Measurements from ENCODE around the gene RNF207.
A peak's percentile ranks its signal among the peaks of the same experiment; 100 is the strongest.

The RNF207 gene

DNA sequence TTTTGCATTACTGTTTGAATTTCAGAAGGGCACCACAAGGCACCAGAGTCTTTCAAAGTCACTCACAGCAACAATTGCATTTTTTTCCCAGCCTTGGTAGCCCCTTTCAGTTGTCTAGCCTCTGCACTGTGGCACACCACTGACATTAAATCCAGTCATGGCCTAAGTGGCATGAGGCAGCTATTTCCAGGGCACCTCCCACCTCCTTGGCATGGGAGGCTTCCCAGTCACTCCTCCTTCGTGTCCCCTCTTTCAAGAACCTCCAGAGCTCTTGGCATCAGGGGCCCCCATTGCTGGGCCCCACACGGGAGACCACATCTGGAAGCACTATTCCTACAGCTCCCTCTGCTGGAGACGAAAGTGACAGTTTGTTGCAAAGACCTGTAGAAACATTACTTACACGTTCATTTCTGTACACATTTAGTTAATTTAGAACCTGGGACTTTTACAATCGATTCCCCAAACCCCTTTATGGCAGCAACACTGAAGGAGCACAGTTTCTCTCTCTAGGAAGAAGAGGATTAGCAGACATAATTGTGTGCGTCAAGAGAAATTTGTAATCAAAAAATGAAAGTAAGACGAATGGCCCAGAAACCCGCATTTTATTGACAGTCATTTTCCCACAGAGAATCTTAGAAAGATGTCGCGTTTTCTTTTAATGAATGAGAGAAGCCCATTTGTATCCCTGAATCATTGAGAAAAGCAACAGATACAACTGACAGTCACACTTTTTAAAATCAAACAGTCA lies 20.1 kb upstream of the RNF207 start (continued):
- TF ChIP-seq ZNF692 (tag by site-specific recombination; IDR thresholded peaks at IDR 0.05) (peak; percentile 97), ELK4 (IDR thresholded peaks at IDR 0.05; ENCODE audit: borderline replicate concordance, low read depth, low read length) (no peak), SCRT2 (tag by site-specific recombination; IDR thresholded peaks at IDR 0.05) (peak; percentile 65), PRDM1 (tag by site-specific recombination; IDR thresholded peaks at IDR 0.05) (0 out of 2 replicates have a peak, but pooled peaks have one; percentile 43), ZNF138 (tag by site-specific recombination; IDR thresholded peaks at IDR 0.05; ENCODE audit: borderline replicate concordance) (no peak), YY1 (tag by site-specific recombination; IDR thresholded peaks at IDR 0.05) (no peak)

DNA sequence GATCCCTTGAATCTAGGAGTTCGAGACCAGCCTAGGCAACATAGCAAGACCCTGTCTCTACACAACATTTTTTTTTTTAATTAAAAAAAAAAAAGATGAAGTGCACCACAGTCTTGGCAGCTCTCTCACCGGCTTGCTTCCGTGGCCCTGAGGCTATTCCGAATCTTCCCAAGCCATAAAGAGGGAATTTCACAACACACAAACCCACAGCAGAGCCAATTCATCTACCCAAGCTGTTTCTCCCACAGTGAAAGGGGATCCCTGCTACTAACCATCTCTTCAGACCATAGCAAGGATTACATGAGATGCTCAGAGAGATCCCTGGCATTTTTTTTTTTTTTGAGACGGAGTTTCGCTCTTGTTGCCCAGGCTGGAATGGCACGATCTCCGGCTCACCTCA lies 17.5 kb upstream of the RNF207 start:
- POLR2A ChIA-PET = interaction anchor here (0.8 kb wide), 1 partner anchor 50 kb away, joined by 3 read pairs; no protein-coding TSS in a partner anchor
- H3K9me3 ChIP-seq (ENCODE audit: control insufficient read depth, insufficient read depth, low read depth, low read length) = no peaks in the 10 kb centered on the region
- H3K36me3 ChIP-seq (ENCODE audit: control insufficient read depth in 2 of 2, insufficient read depth in 1 of 2, low read length in 2 of 2) = peaks cover 43 to 88% of the 10 kb centered on the region in 2 experiments
- H3K4me1 ChIP-seq (ENCODE audit: control insufficient read depth, insufficient read depth, low read length) = no peaks in the 10 kb centered on the region
- H3K27ac ChIP-seq (ENCODE audit: extremely low read depth, low read depth, low read length) = no peak overlapping the region
- H3K4me3 ChIP-seq (ENCODE audit: low read depth, low read length) = no peak overlapping the region
- CTCF ChIA-PET = interaction anchor here (0.6 to 1.6 kb wide), 7 partner anchors 11 to 390 kb away, joined by 3 to 7 read pairs (median 4); no protein-coding TSS in a partner anchor
- TF ChIP-seq, protein P1, sequence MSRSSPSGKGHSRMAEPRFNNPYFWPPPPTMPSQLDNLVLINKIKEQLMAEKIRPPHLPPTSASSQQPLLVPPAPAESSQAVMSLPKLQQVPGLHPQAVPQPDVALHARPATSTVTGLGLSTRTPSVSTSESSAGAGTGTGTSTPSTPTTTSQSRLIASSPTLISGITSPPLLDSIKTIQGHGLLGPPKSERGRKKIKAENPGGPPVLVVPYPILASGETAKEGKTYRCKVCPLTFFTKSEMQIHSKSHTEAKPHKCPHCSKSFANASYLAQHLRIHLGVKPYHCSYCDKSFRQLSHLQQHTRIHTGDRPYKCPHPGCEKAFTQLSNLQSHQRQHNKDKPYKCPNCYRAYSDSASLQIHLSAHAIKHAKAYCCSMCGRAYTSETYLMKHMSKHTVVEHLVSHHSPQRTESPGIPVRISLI (tag by site-specific recombination; IDR thresholded peaks at IDR 0.05) = 0 out of 2 replicates have a peak, but pooled peaks have one; percentile 33
- TF ChIP-seq ZNF133 (tag by site-specific recombination; IDR thresholded peaks at IDR 0.05) = no peak

- Histone ChIP-seq H3K36me3 (ENCODE audit: control insufficient read depth in 2 of 2, insufficient read depth in 1 of 2, low read length in 2 of 2) (peaks cover 74 to 97% of the 10 kb centered on the region in 2 experiments), H3K4me1 (ENCODE audit: control insufficient read depth, insufficient read depth, low read length) (no peaks in the 10 kb centered on the region), H3K4me3 (ENCODE audit: low read depth, low read length) (no peak overlapping the region), H3K27ac (ENCODE audit: extremely low read depth, low read depth, low read length) (no peak overlapping the region), H3K9me3 (ENCODE audit: control insufficient read depth, insufficient read depth, low read depth, low read length) (no peaks in the 10 kb centered on the region)
- ChIA-PET CTCF (interaction anchor here (0.6 to 0.8 kb wide), 2 partner anchors 13 to 86 kb away, joined by 3 to 5 read pairs; no protein-coding TSS in a partner anchor), POLR2A (interaction anchor here (0.7 to 1.1 kb wide), 3 partner anchors 15 to 849 kb away, joined by 3 to 5 read pairs (median 4); no protein-coding TSS in a partner anchor)
- peak; percentile 58; the same call in 1 of the 2 replicates for TF ChIP-seq ZNF121 (tag by site-specific recombination; IDR thresholded peaks at IDR 0.05)
- TF ChIP-seq ZNF335 (tag by site-specific recombination; conservative IDR thresholded peaks at IDR 0.05) = no peak
- TF ChIP-seq ZNF366 (tag by site-specific recombination; conservative IDR thresholded peaks at IDR 0.05) = no peak
Measured at GRCh38 chr1:6191968-6192367, 14.0 kb upstream of the RNF207 start.

DNA sequence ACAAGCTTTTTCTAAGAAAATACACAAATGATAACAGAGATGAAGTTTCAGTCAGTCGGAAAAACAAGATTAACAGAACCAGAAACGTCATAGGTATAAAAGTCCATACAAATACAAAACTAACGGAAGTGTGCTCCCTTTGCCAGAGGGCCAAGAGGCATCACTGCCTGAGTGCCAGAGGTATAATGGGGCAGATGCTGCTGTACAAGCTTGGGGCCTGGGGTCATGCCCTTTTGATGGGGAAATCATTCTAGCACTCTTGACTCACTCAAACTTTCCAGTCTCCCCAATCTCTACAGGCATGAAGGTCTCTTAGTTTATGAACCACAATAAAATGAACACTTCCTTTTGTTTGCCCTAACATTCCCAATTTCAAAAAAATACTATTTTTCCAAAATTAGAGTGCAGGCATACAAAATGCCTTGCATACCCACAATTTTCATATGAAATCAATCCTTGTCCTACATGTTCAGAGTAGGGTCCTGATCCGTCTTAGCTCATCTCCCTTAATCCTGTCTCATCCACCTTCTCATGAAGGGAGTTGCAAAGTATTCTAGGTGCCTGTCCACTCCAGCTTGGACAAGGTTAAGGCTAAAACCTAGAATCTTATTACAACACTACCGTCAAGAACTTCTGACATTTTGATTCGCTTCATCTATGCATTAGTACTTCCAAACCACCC lies 8.0 kb upstream of the RNF207 start:
- Histone ChIP-seq H3K36me3 (ENCODE audit: control insufficient read depth in 2 of 2, insufficient read depth in 1 of 2, low read length in 2 of 2) (peaks cover 40 to 54% of the 10 kb centered on the region in 2 experiments; a peak in 2 of 3 replicates), H3K4me3 (ENCODE audit: low read depth, low read length) (peak overlapping the region; percentile 99), H3K4me1 (ENCODE audit: control insufficient read depth, insufficient read depth, low read length) (peaks cover 4% of the 10 kb centered on the region; the same call in 1 of the 2 replicates), H3K9me3 (ENCODE audit: control insufficient read depth, insufficient read depth, low read depth, low read length) (no peaks in the 10 kb centered on the region), H3K27ac (ENCODE audit: extremely low read depth, low read depth, low read length) (no peak overlapping the region)
- CTCF ChIA-PET = interaction anchor here (0.9 to 2.9 kb wide), 3 partner anchors 8 to 48 kb away, joined by 3 to 12 read pairs (median 5); no protein-coding TSS in a partner anchor
- POLR2A ChIA-PET = interaction anchor here (0.8 to 1.0 kb wide), 2 partner anchors 37 to 50 kb away, joined by 3 read pairs; no protein-coding TSS in a partner anchor
- TF ChIP-seq ZNF792 (tag by site-specific recombination; IDR thresholded peaks at IDR 0.05) (no peak), ZNF324 (tag by site-specific recombination; IDR thresholded peaks at IDR 0.05) (no peak), ZIC2 (tag by site-specific recombination; IDR thresholded peaks at IDR 0.05) (no peak), ZNF248 (tag by site-specific recombination; IDR thresholded peaks at IDR 0.05) (no peak), ZNF394 (tag by site-specific recombination; IDR thresholded peaks at IDR 0.05; ENCODE audit: borderline replicate concordance) (no peak), ZNF280C (tag by site-specific recombination; IDR thresholded peaks at IDR 0.05) (no peak)

Data from HEK293 (cell line).